Thoracic aorta (tissue), 2 donors: ENCODE results near the gene ZNF132. TPM values are rescaled to one million over a fixed set of nuclear protein-coding genes. Genes with fewer than 3 reads are reported as not detected.
"Not testable (repeated sequence)": the region's sequence is repeated elsewhere in the genome, so short reads cannot be mapped to it uniquely, and the experiment has no call there.

Source experiments
- ATAC-seq: fragments of 150-250 bp; one replicate; pipeline ENCODE4 v1.8.0; 2017; ENCODE audit warnings: low read depth; ENCODE audit not compliant: insufficient number of reproducible peaks, low FRiP score
- DNase-seq: peaks from one replicate; pipeline ENCODE4 v3.0.0-alpha.2; 2020; ENCODE audit warnings: low spot score
- H3K27ac ChIP-seq, 2 donors: fragments of 200-600 bp; sonication (generic); 1 replicate in 1 of 2; 2 replicates in 1 of 2; pipeline ENCODE4 v1.5.1; 2016; ENCODE audit warnings: mild to moderate bottlenecking in 2 of 2, moderate library complexity in 2 of 2
- H3K27me3 ChIP-seq: fragments of 200-600 bp; sonication (generic); replicated peaks from 2 replicates; pipeline ENCODE4 v1.6.0; 2016; ENCODE audit warnings: mild to moderate bottlenecking; ENCODE audit not compliant: insufficient read depth
- H3K36me3 ChIP-seq: fragments of 200-600 bp; sonication (generic); one replicate; pipeline ENCODE4 v1.5.1; 2016
- H3K4me1 ChIP-seq, 2 donors: fragments of 200-600 bp; sonication (generic); 1 replicate in 1 of 2; 2 replicates in 1 of 2; pipeline versions ENCODE4 v1.5.1 to v1.6.0; 2016; ENCODE audit warnings: low read depth in 2 of 2, mild to moderate bottlenecking in 1 of 2; ENCODE audit not compliant: control insufficient read depth in 1 of 2
- H3K4me3 ChIP-seq: fragments of 200-600 bp; sonication (generic); 2 replicates; pipeline ENCODE4 v1.5.1; 2016; ENCODE audit warnings: mild to moderate bottlenecking
- H3K9me3 ChIP-seq: fragments of 200-600 bp; sonication (generic); 2 replicates; pipeline ENCODE4 v1.5.1; 2016
- CTCF ChIP-seq: fragments of 200-600 bp; sonication (generic); IDR thresholded peaks from one replicate; pipeline ENCODE4 v1.5.1; 2019; ENCODE audit warnings: antibody characterized with exemption
- total RNA-seq, 2 donors: library from RNA; depleted of rRNA; stranded (reverse); fragments of >200 nt; gene quantifications; one replicate each; pipeline versions ENCODE4 v1.1.0 to v1.2.3, GENCODE V29; 2016

ZNF132 gene
- total RNA-seq, result 10 to 100 TPM in 1 of 2 donors, 1 to 10 TPM in 1; 3.1 to 10.2 TPM

- H3K4me3 ChIP-seq, result peak within 1 kb of the TSS; percentile 84
- no peaks in the 10 kb centered on the region for H3K27me3 ChIP-seq
- peak within 1 kb of the TSS; percentile 83 for H3K27ac ChIP-seq
These were observed at the start of gene ZNF132 for GRCh38 chr19:58439576-58440554. Gene ZNF132, minus strand, starts transcription at chr19:58440153. Its CDS starts 332 bp downstream, at chr19:58439821.

GRCh38 chr19:58484349-58484748, 44.4 kb upstream of the ZNF132 start:
- Histone ChIP-seq H3K4me1 (peaks cover 3 to 15% of the 10 kb centered on the region in 2 donors), H3K36me3 (peaks cover 17% of the 10 kb centered on the region), H3K27ac (peak overlapping the region; percentile 66 to 76)
- H3K27me3 ChIP-seq, H3K9me3 ChIP-seq, H3K4me3 ChIP-seq, ATAC-seq, DNase-seq: not testable (repeated sequence)

More at GRCh38 chr19:58439576-58440554, at the start of gene ZNF132:
- no peak for TF ChIP-seq CTCF
- DNase-seq (peak; percentile 98), ATAC-seq (peak; percentile 99)
- peaks cover 6 to 18% of the 10 kb centered on the region in 2 donors for H3K4me1 ChIP-seq
- H3K36me3 ChIP-seq, result peaks cover 22% of the 10 kb centered on the region
- H3K9me3 ChIP-seq, result peaks cover 30% of the 10 kb centered on the region

- Histone ChIP-seq H3K9me3 (no peaks in the 10 kb centered on the region), H3K27ac (peak overlapping the region; percentile 66 to 76), H3K4me3 (no peak overlapping the region), H3K36me3 (peaks cover 21% of the 10 kb centered on the region), H3K27me3 (no peaks in the 10 kb centered on the region), H3K4me1 (peaks cover 3 to 15% of the 10 kb centered on the region in 2 donors)
- DNase-seq (no peak), ATAC-seq (peak; percentile 54)
- no peak for TF ChIP-seq CTCF
These were observed 43.8 kb upstream of the ZNF132 start for GRCh38 chr19:58483776-58484175.

- peaks cover 3 to 18% of the 10 kb centered on the region in 2 donors for H3K4me1 ChIP-seq
- H3K36me3 ChIP-seq, result peaks cover 21% of the 10 kb centered on the region
- DNase-seq (no peak), ATAC-seq (no peak)
- H3K4me3 ChIP-seq, result no peak overlapping the region
- H3K27ac ChIP-seq, result no peak overlapping the region
- no peaks in the 10 kb centered on the region for H3K27me3 ChIP-seq
- H3K9me3 ChIP-seq, result no peaks in the 10 kb centered on the region
- no peak for TF ChIP-seq CTCF
These were observed 42.4 kb upstream of the ZNF132 start for GRCh38 chr19:58482372-58482771.

GRCh38 chr19:58480831-58481230, 40.9 kb upstream of the ZNF132 start:
- Histone ChIP-seq H3K27me3 (no peaks in the 10 kb centered on the region), H3K4me1 (peaks cover 6 to 27% of the 10 kb centered on the region in 2 donors), H3K4me3 (no peak overlapping the region), H3K27ac (no peak overlapping the region), H3K36me3 (peaks cover 21% of the 10 kb centered on the region), H3K9me3 (no peaks in the 10 kb centered on the region)
- TF ChIP-seq CTCF, result no peak
- DNase-seq (no peak), ATAC-seq (no peak)
